ENCODE results near the gene METTL16. TPM values are rescaled to one million over a fixed set of nuclear protein-coding genes. Genes with fewer than 3 reads are reported as not detected.

Gene METTL16
- polyA plus RNA-seq, 4 donors = 10.7 to 25.2 (median 12.9) TPM

- no peak for DNase-seq
- Histone ChIP-seq H3K36me3 (ENCODE audit: control insufficient read depth in 3 of 3, insufficient read depth in 2 of 3, low read depth in 1 of 3, low read length in 3 of 3) (peaks cover 2 to 92% (median 4%) of the 10 kb centered on the region in 3 donors), H3K27ac (ENCODE audit: low read depth in 1 of 3, low read length in 2 of 3) (no peak overlapping the region), H3K9me3 (ENCODE audit: control insufficient read depth in 2 of 2, insufficient read depth in 1 of 2, low read depth in 1 of 2, low read length in 1 of 2) (no peaks in the 10 kb centered on the region), H3K27me3 (ENCODE audit: control insufficient read depth in 3 of 3, insufficient read depth in 3 of 3, low read length in 3 of 3) (no peaks in the 10 kb centered on the region), H3K4me3 (ENCODE audit: low read depth in 1 of 3, low read length in 3 of 3) (no peak overlapping the region), H3K4me1 (ENCODE audit: control insufficient read depth in 3 of 3, insufficient read depth in 2 of 3, low read depth in 1 of 3, low read length in 2 of 3) (no peaks in the 10 kb centered on the region)
- 85 to 88% (median 86%) methylated on average over 11 of the region's 11 CpGs for WGBS, 3 donors
- no peak for FAIRE-seq
These were observed 137.0 kb downstream of the METTL16 start for GRCh38 chr17:2374549-2375285.

- H3K4me1 ChIP-seq (ENCODE audit: control insufficient read depth in 3 of 3, insufficient read depth in 2 of 3, low read depth in 1 of 3, low read length in 2 of 3) = no peaks in the 10 kb centered on the region
- no peaks in the 10 kb centered on the region for H3K9me3 ChIP-seq (ENCODE audit: control insufficient read depth in 2 of 2, insufficient read depth in 1 of 2, low read depth in 1 of 2, low read length in 1 of 2)
- 93 to 94% (median 94%) methylated on average over 18 of the region's 18 CpGs for WGBS, 3 donors
- H3K36me3 ChIP-seq (ENCODE audit: control insufficient read depth in 3 of 3, insufficient read depth in 2 of 3, low read depth in 1 of 3, low read length in 3 of 3) = peaks cover 2 to 90% (median 4%) of the 10 kb centered on the region in 3 donors
- no peak overlapping the region for H3K27ac ChIP-seq (ENCODE audit: low read depth in 1 of 3, low read length in 2 of 3)
- no peaks in the 10 kb centered on the region for H3K27me3 ChIP-seq (ENCODE audit: control insufficient read depth in 3 of 3, insufficient read depth in 3 of 3, low read length in 3 of 3)
- DNase-seq = no peak
- FAIRE-seq = no peak
- no peak overlapping the region for H3K4me3 ChIP-seq (ENCODE audit: low read depth in 1 of 3, low read length in 3 of 3)
These were observed 138.5 kb downstream of the METTL16 start for GRCh38 chr17:2373179-2373578.

DNA sequence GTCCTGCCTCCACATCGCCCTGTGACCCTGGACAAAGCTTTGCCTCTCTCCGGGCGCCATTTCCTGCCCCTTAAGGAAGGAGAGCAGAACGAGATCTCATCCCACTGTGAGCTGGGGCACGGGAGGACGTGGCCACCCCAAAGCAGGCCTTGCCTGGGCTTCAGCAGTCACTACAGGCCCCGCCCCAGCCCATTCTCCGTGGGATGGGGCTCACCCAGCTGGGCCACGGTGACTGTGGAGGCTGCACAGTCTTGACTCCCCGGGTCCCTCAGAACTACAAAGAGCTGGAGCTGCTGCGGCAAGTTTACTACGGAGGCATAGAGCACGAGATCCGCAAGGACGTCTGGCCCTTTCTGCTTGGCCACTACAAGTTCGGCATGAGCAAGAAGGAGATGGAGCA lies 139.0 kb downstream of the METTL16 start:
- H3K36me3 ChIP-seq (ENCODE audit: control insufficient read depth in 3 of 3, insufficient read depth in 2 of 3, low read depth in 1 of 3, low read length in 3 of 3) = peaks cover under 1 to 91% (median 4%) of the 10 kb centered on the region in 3 donors
- FAIRE-seq (no peak), DNase-seq (no peak)
- no peaks in the 10 kb centered on the region for H3K27me3 ChIP-seq (ENCODE audit: control insufficient read depth in 3 of 3, insufficient read depth in 3 of 3, low read length in 3 of 3)
- no peaks in the 10 kb centered on the region for H3K9me3 ChIP-seq (ENCODE audit: control insufficient read depth in 2 of 2, insufficient read depth in 1 of 2, low read depth in 1 of 2, low read length in 1 of 2)
- no peak overlapping the region for H3K27ac ChIP-seq (ENCODE audit: low read depth in 1 of 3, low read length in 2 of 3)
- no peaks in the 10 kb centered on the region for H3K4me1 ChIP-seq (ENCODE audit: control insufficient read depth in 3 of 3, insufficient read depth in 2 of 3, low read depth in 1 of 3, low read length in 2 of 3)
- no peak overlapping the region for H3K4me3 ChIP-seq (ENCODE audit: low read depth in 1 of 3, low read length in 3 of 3)
- 88 to 93% (median 90%) methylated on average over 16 of the region's 16 CpGs for WGBS, 3 donors

- no peak for FAIRE-seq
- 95 to 96% (median 96%) methylated on average over 25 to 26 of the region's 26 CpGs for WGBS, 3 donors
These were observed 139.5 kb downstream of the METTL16 start for GRCh38 chr17:2372180-2372579.

DNA sequence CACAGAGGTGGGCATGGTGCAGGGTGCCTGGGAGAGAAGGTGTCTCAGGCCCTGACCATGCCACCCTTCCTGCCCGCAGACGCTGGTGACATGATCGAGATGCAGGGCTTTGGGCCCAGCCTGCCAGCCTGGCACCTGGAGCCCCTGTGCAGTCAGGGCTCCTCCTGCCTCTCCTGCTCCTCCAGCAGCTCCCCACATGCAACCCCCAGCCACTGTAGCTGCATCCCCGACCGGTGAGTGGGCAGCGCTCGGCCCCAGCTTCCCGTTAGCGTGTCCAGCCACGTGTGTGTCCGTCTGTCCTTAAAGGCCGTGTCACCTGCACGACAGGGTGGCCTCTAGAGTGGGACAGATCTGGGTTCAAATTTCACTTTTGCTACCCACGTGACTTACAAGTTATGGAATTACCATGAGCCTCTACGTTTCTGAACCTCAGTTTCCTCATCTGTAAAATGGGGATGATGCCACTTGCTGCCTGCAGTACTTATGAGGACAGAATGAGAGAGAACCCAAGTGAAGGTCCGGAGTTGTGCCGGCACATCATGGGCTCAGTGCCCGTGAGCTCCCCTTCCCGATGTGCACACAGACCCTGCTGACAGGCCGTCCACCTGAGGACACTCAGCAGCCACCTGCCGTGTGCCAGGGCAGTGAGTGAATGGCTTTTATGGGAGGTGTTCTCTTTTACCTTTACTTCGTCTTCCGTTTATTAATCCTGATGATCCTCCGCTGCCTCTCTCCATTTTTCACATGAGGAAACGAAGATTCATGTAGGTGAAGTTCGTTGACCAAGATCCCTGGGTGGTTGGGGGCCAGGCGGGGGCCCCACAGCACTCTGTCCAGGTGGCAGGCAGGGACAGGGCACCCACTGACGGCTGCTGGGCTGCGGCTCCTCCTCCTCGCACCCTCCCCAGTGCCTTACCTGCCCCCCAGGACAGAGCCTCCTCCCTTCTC lies 140.2 kb downstream of the METTL16 start:
- no peak for DNase-seq
- no peaks in the 10 kb centered on the region for H3K27me3 ChIP-seq (ENCODE audit: control insufficient read depth in 3 of 3, insufficient read depth in 3 of 3, low read length in 3 of 3)
- no peak for FAIRE-seq
- no peaks in the 10 kb centered on the region for H3K4me1 ChIP-seq (ENCODE audit: control insufficient read depth in 3 of 3, insufficient read depth in 2 of 3, low read depth in 1 of 3, low read length in 2 of 3)
- no peak overlapping the region for H3K27ac ChIP-seq (ENCODE audit: low read depth in 1 of 3, low read length in 2 of 3)
- WGBS, 3 donors = 93 to 96% (median 95%) methylated on average over 30 of the region's 30 CpGs
- no peaks in the 10 kb centered on the region for H3K9me3 ChIP-seq (ENCODE audit: control insufficient read depth in 2 of 2, insufficient read depth in 1 of 2, low read depth in 1 of 2, low read length in 1 of 2)
- H3K36me3 ChIP-seq (ENCODE audit: control insufficient read depth in 3 of 3, insufficient read depth in 2 of 3, low read depth in 1 of 3, low read length in 3 of 3) = peaks cover 0 to 91% (median 2%) of the 10 kb centered on the region in 3 donors
- no peak overlapping the region for H3K4me3 ChIP-seq (ENCODE audit: low read depth in 1 of 3, low read length in 3 of 3)

More at GRCh38 chr17:2372180-2372579, 139.5 kb downstream of the METTL16 start:
- peaks cover 0 to 91% (median 4%) of the 10 kb centered on the region in 3 donors for H3K36me3 ChIP-seq (ENCODE audit: control insufficient read depth in 3 of 3, insufficient read depth in 2 of 3, low read depth in 1 of 3, low read length in 3 of 3)
- H3K9me3 ChIP-seq (ENCODE audit: control insufficient read depth in 2 of 2, insufficient read depth in 1 of 2, low read depth in 1 of 2, low read length in 1 of 2) = no peaks in the 10 kb centered on the region
- H3K27me3 ChIP-seq (ENCODE audit: control insufficient read depth in 3 of 3, insufficient read depth in 3 of 3, low read length in 3 of 3) = no peaks in the 10 kb centered on the region
- DNase-seq = no peak
- H3K4me1 ChIP-seq (ENCODE audit: control insufficient read depth in 3 of 3, insufficient read depth in 2 of 3, low read depth in 1 of 3, low read length in 2 of 3) = no peaks in the 10 kb centered on the region
- H3K27ac ChIP-seq (ENCODE audit: low read depth in 1 of 3, low read length in 2 of 3) = no peak overlapping the region
- no peak overlapping the region for H3K4me3 ChIP-seq (ENCODE audit: low read depth in 1 of 3, low read length in 3 of 3)

GRCh38 chr17:2370211-2370589 lies 141.5 kb downstream of the METTL16 start:
- Histone ChIP-seq H3K9me3 (ENCODE audit: control insufficient read depth in 2 of 2, insufficient read depth in 1 of 2, low read depth in 1 of 2, low read length in 1 of 2) (no peaks in the 10 kb centered on the region), H3K27me3 (ENCODE audit: control insufficient read depth in 3 of 3, insufficient read depth in 3 of 3, low read length in 3 of 3) (no peaks in the 10 kb centered on the region), H3K4me1 (ENCODE audit: control insufficient read depth in 3 of 3, insufficient read depth in 2 of 3, low read depth in 1 of 3, low read length in 2 of 3) (no peaks in the 10 kb centered on the region), H3K4me3 (ENCODE audit: low read depth in 1 of 3, low read length in 3 of 3) (no peak overlapping the region), H3K27ac (ENCODE audit: low read depth in 1 of 3, low read length in 2 of 3) (no peak overlapping the region), H3K36me3 (ENCODE audit: control insufficient read depth in 3 of 3, insufficient read depth in 2 of 3, low read depth in 1 of 3, low read length in 3 of 3) (peaks cover 2 to 90% (median 2%) of the 10 kb centered on the region in 3 donors)
- 89 to 94% (median 91%) methylated on average over 11 of the region's 11 CpGs for WGBS, 3 donors
- DNase-seq (no peak), FAIRE-seq (no peak)

DNA sequence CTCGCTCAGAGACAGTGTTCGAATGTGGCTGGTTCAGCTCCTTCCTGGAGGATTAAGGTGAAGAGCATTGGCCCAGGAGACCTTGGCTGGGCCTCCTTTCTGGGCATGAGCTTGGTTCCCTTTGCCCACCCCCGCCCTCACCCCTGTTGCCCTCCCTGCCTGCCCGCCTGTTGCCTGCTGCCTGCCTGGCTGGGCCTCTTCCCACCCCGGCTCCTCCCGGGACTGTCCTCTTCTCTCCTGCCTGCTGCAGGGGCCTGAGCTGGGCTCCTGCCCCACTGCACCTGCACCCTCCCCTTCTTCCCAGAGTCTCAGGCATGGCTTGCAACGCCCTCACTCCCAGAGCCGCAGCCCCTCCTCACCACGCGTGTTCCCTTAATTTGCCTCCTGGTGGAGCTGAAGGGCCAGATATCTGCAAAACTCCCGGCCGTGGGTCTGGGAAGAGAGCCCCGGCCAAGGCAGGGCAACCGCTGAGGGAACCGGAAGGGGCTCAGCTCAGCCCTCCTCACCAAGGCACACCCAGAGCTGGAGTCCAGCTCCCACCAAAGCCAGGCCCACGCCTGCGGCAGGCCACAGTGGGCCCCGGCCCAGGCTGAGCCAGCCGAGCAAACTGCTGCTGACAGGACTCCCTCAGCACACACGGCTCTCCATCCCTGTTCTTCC lies 142.0 kb downstream of the METTL16 start:
- no peak for DNase-seq
- 68 to 91% (median 80%) methylated on average over 16 to 20 of the region's 20 CpGs for WGBS, 3 donors
- FAIRE-seq = no peak
- Histone ChIP-seq H3K9me3 (ENCODE audit: control insufficient read depth in 2 of 2, insufficient read depth in 1 of 2, low read depth in 1 of 2, low read length in 1 of 2) (no peaks in the 10 kb centered on the region), H3K27me3 (ENCODE audit: control insufficient read depth in 3 of 3, insufficient read depth in 3 of 3, low read length in 3 of 3) (no peaks in the 10 kb centered on the region), H3K27ac (ENCODE audit: low read depth in 1 of 3, low read length in 2 of 3) (no peak overlapping the region), H3K4me1 (ENCODE audit: control insufficient read depth in 3 of 3, insufficient read depth in 2 of 3, low read depth in 1 of 3, low read length in 2 of 3) (no peaks in the 10 kb centered on the region), H3K36me3 (ENCODE audit: control insufficient read depth in 3 of 3, insufficient read depth in 2 of 3, low read depth in 1 of 3, low read length in 3 of 3) (peaks cover 2 to 92% (median 2%) of the 10 kb centered on the region in 3 donors), H3K4me3 (ENCODE audit: low read depth in 1 of 3, low read length in 3 of 3) (no peak overlapping the region)

GRCh38 chr17:2369039-2369438 lies 142.6 kb downstream of the METTL16 start:
- DNase-seq (no peak), FAIRE-seq (no peak)
- Histone ChIP-seq H3K27ac (ENCODE audit: low read depth in 1 of 3, low read length in 2 of 3) (no peak overlapping the region), H3K4me3 (ENCODE audit: low read depth in 1 of 3, low read length in 3 of 3) (no peak overlapping the region), H3K27me3 (ENCODE audit: control insufficient read depth in 3 of 3, insufficient read depth in 3 of 3, low read length in 3 of 3) (no peaks in the 10 kb centered on the region), H3K9me3 (ENCODE audit: control insufficient read depth in 2 of 2, insufficient read depth in 1 of 2, low read depth in 1 of 2, low read length in 1 of 2) (no peaks in the 10 kb centered on the region), H3K36me3 (ENCODE audit: control insufficient read depth in 3 of 3, insufficient read depth in 2 of 3, low read depth in 1 of 3, low read length in 3 of 3) (peaks cover 2 to 92% (median 2%) of the 10 kb centered on the region in 3 donors), H3K4me1 (ENCODE audit: control insufficient read depth in 3 of 3, insufficient read depth in 2 of 3, low read depth in 1 of 3, low read length in 2 of 3) (no peaks in the 10 kb centered on the region)
- 72 to 92% (median 83%) methylated on average over 5 of the region's 5 CpGs for WGBS, 3 donors

All from small intestine (tissue), 7 donors.